RWPE1 (cell line): ENCODE data around the gene OR6B1.

Experiments used
- CTCF ChIA-PET: fragments of 350-600 bp; sonication (Branson Sonifier 250); formaldehyde crosslinking; extraction: SDS; loops from one replicate; lab custom pipeline; 2021; lab: Yijun Ruan, JAX
- POLR2A ChIA-PET: fragments of 400-600 bp; formaldehyde crosslinking; extraction: SDS; loops from one replicate; lab custom pipeline; 2020; ENCODE audit warnings: antibody characterized with exemption; ENCODE audit not compliant: low non-redundant PET; lab: Yijun Ruan, JAX
- DNase-seq: peaks from one replicate; pipeline ENCODE4 v3.0.0; 2012; ENCODE audit warnings: low spot score
- H3K27ac ChIP-seq: fragments of 450-650 bp; 2 replicates; pipeline ENCODE4 v1.5.1; 2017
- TF ChIP-seq, protein P1 (sequence below): fragments of 450-650 bp; conservative IDR thresholded peaks from 2 replicates; pipeline ENCODE4 v1.5.1; 2017; ENCODE audit warnings: low read depth, mild to moderate bottlenecking

The OR6B1 gene

DNA sequence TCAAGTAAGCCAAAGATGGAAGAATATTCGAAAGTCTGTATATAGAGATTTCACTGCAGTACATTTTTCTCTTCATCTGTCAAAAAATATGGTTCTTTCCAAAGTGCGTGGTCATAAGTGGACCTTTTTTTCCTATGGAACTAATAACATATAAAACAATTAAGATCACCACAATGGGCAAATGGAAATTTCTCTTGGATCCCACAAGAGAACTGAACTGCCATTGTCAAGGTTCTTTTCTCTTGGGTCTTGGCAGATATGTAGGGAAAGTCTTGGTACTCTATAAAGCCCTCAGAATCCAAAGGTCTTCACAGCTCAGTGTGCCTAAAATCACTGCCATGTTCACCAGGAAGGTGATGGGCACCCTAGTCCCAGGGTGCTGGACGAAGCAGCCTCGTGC, at the start of gene OR6B1:
TSS of gene OR6B1 (plus strand) at position 301 of the 400 bp plus-strand sequence. CDS start 3,677 bp downstream, outside the sequence.
- DNase-seq: no peak
- POLR2A ChIA-PET: no interaction called here
- CTCF ChIA-PET: no interaction called here
- H3K27ac ChIP-seq: no peak within 1 kb of the TSS
- TF ChIP-seq, protein P1, sequence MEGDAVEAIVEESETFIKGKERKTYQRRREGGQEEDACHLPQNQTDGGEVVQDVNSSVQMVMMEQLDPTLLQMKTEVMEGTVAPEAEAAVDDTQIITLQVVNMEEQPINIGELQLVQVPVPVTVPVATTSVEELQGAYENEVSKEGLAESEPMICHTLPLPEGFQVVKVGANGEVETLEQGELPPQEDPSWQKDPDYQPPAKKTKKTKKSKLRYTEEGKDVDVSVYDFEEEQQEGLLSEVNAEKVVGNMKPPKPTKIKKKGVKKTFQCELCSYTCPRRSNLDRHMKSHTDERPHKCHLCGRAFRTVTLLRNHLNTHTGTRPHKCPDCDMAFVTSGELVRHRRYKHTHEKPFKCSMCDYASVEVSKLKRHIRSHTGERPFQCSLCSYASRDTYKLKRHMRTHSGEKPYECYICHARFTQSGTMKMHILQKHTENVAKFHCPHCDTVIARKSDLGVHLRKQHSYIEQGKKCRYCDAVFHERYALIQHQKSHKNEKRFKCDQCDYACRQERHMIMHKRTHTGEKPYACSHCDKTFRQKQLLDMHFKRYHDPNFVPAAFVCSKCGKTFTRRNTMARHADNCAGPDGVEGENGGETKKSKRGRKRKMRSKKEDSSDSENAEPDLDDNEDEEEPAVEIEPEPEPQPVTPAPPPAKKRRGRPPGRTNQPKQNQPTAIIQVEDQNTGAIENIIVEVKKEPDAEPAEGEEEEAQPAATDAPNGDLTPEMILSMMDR: no peak

DNA sequence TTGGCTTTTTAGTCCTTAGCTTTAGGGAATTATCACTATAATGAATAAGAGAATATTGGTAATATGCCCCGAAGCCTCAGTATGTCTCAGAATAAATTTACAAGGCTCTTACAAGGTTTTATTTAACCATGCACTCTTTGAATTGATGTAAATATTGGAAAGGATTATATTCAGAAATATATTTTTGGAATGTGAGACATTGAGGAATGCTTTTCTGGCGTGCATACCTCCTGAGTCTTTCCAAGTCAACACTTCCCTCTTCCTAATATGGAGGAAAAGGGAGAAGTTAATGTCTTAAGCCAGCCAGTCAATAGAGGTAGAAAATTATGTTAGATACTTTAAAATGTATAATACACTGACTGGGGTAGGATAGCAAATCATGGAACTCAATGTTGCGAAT, 46.7 kb upstream of the OR6B1 start:
- POLR2A ChIA-PET: no interaction called here
- no peak overlapping the region for H3K27ac ChIP-seq
- no peak for DNase-seq
- CTCF ChIA-PET: no interaction called here
- TF ChIP-seq, protein P1: no peak

DNA sequence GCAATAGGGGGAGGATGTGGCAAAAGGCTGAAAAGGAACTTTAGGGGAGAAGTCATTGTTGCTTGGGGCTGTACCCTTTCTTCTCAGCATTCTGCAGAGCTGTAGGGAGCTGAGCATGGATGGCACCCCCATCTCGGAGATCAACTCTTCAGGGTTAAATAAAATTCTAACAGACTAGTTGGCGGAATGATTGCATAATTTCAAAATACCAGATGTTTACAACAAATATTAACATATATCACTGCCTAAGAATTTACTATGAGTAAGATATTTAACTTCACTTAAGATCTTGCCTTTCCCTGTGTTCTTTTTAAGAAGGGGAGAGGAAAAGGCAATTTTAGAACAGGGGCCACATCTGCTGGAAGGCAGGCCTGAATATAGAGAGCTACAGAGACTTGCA, 46.0 kb upstream of the OR6B1 start:
- DNase-seq: no peak
- H3K27ac ChIP-seq: no peak overlapping the region
- ChIA-PET POLR2A (no interaction called here), CTCF (interaction anchor here (0.6 kb wide), 1 partner anchor 58 kb away, joined by 4 read pairs; no protein-coding TSS in a partner anchor)
- TF ChIP-seq, protein P1: no peak

DNA sequence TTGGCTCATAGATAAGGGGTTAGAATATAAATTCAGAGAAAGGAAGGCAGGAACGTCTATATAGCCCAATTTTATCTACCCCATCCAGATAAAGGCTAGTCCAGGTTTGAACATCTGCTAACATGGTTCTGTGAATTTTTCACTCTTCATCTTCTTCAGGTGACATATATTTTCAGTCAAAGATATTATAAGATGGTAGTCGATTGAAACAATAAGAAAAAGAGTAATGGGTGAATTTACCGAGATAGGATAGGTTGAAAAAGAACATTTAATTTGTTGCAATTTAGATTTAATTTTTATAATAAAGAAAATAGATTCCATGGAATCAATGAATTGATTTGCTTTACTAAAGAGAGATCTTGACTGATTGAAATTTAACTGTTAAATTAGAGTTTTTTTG, 45.6 kb upstream of the OR6B1 start, which contains the start of gene OR2F1:
TSS of gene OR2F1 (plus strand) at position 301 of the 400 bp plus-strand sequence. CDS start 5,127 bp downstream, outside the sequence.
- TF ChIP-seq, protein P1: no peak
- no peak for DNase-seq
- POLR2A ChIA-PET: no interaction called here
- CTCF ChIA-PET: interaction anchor here (0.6 kb wide), 1 partner anchor 57 kb away, joined by 4 read pairs; no protein-coding TSS in a partner anchor
- no peak within 1 kb of the TSS for H3K27ac ChIP-seq

DNA sequence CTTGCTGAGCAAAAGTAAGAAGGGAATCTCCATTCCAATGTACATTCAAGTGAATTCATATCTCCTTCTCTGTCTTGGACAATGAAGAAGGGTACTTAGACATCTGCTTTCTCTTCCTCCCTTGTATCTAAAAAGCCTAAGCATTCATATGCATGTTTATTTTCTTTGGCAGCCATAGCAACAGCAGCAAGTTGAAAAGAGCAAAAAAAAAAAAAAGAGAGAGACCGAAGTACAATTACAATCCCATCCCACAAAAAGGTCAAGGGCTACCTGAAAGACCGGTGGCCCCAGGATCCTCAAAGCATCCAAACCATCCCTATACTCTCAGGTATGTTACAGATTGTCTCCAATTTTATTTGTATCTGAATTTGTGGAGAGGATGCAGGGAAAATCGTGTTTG, 41.3 kb upstream of the OR6B1 start:
- no peak overlapping the region for H3K27ac ChIP-seq
- no peak for DNase-seq
- ChIA-PET POLR2A (no interaction called here), CTCF (no interaction called here)
- TF ChIP-seq, protein P1: no peak

- CTCF ChIA-PET: no interaction called here
- TF ChIP-seq, protein P1: no peak
- POLR2A ChIA-PET: no interaction called here
- H3K27ac ChIP-seq: no peak overlapping the region
- no peak for DNase-seq
These were observed 39.1 kb upstream of the OR6B1 start for GRCh38 chr7:143960813-143961610.
